NCI-H226 (cell line): ENCODE results near the gene RBM38.

Source experiments
- DNase-seq: peaks from one replicate; pipeline ENCODE4 v3.0.0-alpha.2; 2015

RBM38 gene

GRCh38 chr20:57457243-57458095 lies 66.3 kb downstream of the RBM38 start:
- no peak for DNase-seq

GRCh38 chr20:57458400-57459160 lies 67.4 kb downstream of the RBM38 start:
- no peak for DNase-seq
